ENCODE data around the gene SLC6A12.

DNA sequence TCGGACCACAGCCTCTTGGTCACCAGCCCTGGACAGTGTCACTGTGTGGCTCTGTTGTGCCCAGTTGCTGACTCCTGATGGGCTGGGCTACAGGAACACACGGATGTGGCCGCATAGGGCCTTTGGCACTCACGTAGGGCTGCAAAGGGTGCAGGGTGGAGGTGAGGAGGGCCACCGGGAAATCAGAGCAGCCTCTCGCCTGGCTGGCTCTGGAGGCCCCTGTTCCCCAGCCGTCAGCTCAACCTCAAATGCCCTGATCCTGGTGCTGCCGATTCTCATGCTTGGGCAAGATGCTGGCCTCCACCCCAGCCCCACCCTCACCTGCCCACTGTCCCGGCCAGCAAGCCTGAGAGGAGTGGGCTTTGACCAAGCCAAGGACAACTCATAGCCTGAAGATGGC, 59.0 kb downstream of the SLC6A12 start:
- TF ChIP-seq POLR2A (IDR thresholded peaks at IDR 0.05; ENCODE audit: low read length) (no peak), GATA1 (IDR thresholded peaks at IDR 0.05; ENCODE audit: low read depth, low read length) (no peak)
